Activated CD4-positive, alpha-beta T cell treated with anti-CD3 and anti-CD28 coated beads for 48 hours (primary cell): ENCODE measurements around the gene GRK6.

ENCODE experiments used
- DNase-seq: peaks from one replicate; pipeline ENCODE4 v3.0.0-alpha.2; 2020

GRK6 gene

GRCh38 chr5:177455036-177455660 lies 28.7 kb downstream of the GRK6 start:
- DNase-seq, result peak; percentile 95

- DNase-seq, result peak; percentile 98
These were observed 29.4 kb downstream of the GRK6 start for GRCh38 chr5:177455661-177456590.

GRCh38 chr5:177456591-177456964 lies 30.1 kb downstream of the GRK6 start:
- DNase-seq, result no peak

GRCh38 chr5:177456976-177457851 lies 30.7 kb downstream of the GRK6 start:
- peak; percentile 82 for DNase-seq

- DNase-seq, result no peak
These were observed 31.6 kb downstream of the GRK6 start for GRCh38 chr5:177457852-177458681.

- no peak for DNase-seq
These were observed 32.5 kb downstream of the GRK6 start for GRCh38 chr5:177458912-177459350.

GRCh38 chr5:177459357-177459756 lies 32.9 kb downstream of the GRK6 start:
- no peak for DNase-seq

- DNase-seq, result no peak
These were observed 33.5 kb downstream of the GRK6 start for GRCh38 chr5:177459819-177460628.

- DNase-seq, result no peak
These were observed 35.7 kb downstream of the GRK6 start for GRCh38 chr5:177462021-177462670.

GRCh38 chr5:177465044-177465443 lies 38.6 kb downstream of the GRK6 start:
- DNase-seq, result no peak

- no peak for DNase-seq
These were observed 40.4 kb downstream of the GRK6 start for GRCh38 chr5:177466861-177467260.

- no peak for DNase-seq
These were observed 41.0 kb downstream of the GRK6 start for GRCh38 chr5:177467436-177467835.

GRCh38 chr5:177468329-177468684 lies 41.8 kb downstream of the GRK6 start:
- DNase-seq, result no peak

GRCh38 chr5:177468685-177469628 lies 42.5 kb downstream of the GRK6 start:
- DNase-seq, result no peak

GRCh38 chr5:177469750-177470525 lies 43.5 kb downstream of the GRK6 start:
- no peak for DNase-seq

- no peak for DNase-seq
These were observed 44.5 kb downstream of the GRK6 start for GRCh38 chr5:177470759-177471536.

GRCh38 chr5:177471610-177472356 lies 45.3 kb downstream of the GRK6 start:
- DNase-seq, result no peak
